ENCODE results near the gene CCNE1. TPM values are rescaled to one million over a fixed set of nuclear protein-coding genes. Genes with fewer than 3 reads are reported as not detected.

Gene CCNE1
- total RNA-seq, 2 experiments from 2014 or later = 29.3 to 29.7 TPM

- intact Hi-C loops (cut with micrococcal nuclease) = no loop called here
- H3K27me3 Mint-ChIP-seq = peaks cover 2% of the 10 kb centered on the region
- no peak for DNase-seq
- H3K4me3 Mint-ChIP-seq = no peak overlapping the region
- H3K9me3 Mint-ChIP-seq = no peaks in the 10 kb centered on the region
- CTCF ChIA-PET = no interaction called here
- H3K36me3 Mint-ChIP-seq = no peaks in the 10 kb centered on the region
- H3K27ac Mint-ChIP-seq = no peak overlapping the region
- no peaks in the 10 kb centered on the region for H3K4me1 Mint-ChIP-seq (ENCODE audit: low read depth)
- POLR2A ChIA-PET = no interaction called here
Observed at GRCh38 chr19:29774126-29774525, 37.7 kb upstream of the CCNE1 start.

GRCh38 chr19:29777781-29778309 lies 33.9 kb upstream of the CCNE1 start:
- DNase-seq = no peak
- peaks cover 5% of the 10 kb centered on the region for H3K27me3 Mint-ChIP-seq
- ChIA-PET CTCF (interaction anchor here (2.0 kb wide), 1 partner anchor 18 kb away, joined by 7 read pairs; no protein-coding TSS in a partner anchor), POLR2A (no interaction called here)
- H3K4me3 Mint-ChIP-seq = no peak overlapping the region
- no peaks in the 10 kb centered on the region for H3K9me3 Mint-ChIP-seq
- intact Hi-C loops (cut with micrococcal nuclease) = no loop called here
- no peak overlapping the region for H3K27ac Mint-ChIP-seq
- no peaks in the 10 kb centered on the region for H3K36me3 Mint-ChIP-seq
- no peaks in the 10 kb centered on the region for H3K4me1 Mint-ChIP-seq (ENCODE audit: low read depth)

DNA sequence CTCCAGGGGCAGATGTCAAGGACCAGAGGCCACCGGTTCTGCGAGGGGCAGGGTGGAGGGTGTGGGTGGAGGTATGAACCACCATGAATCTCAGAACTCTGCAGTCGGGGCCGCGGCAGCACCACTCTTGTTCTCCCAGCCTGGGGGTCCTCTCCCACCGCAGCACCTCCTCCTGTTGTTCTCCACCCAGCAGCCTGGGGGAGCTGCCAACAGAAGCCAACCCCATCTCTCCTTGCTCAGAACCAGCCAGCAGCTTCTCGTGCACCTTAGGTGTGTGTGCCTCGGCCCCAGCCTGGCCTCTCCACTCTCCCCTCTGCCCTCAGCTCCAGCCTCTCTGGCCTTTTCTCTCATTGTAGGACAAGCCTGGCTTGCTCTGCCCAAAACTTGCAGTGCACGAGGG lies 31.9 kb upstream of the CCNE1 start:
- Mint-ChIP-seq H3K36me3 (no peaks in the 10 kb centered on the region), H3K4me3 (no peak overlapping the region), H3K4me1 (ENCODE audit: low read depth) (no peaks in the 10 kb centered on the region), H3K9me3 (no peaks in the 10 kb centered on the region), H3K27me3 (peaks cover 3% of the 10 kb centered on the region), H3K27ac (no peak overlapping the region)
- DNase-seq = no peak
- POLR2A ChIA-PET = no interaction called here
- intact Hi-C loops (cut with micrococcal nuclease) = no loop called here
- CTCF ChIA-PET = interaction anchor here (0.6 to 2.0 kb wide), 3 partner anchors 12 to 93 kb away, joined by 3 to 7 read pairs (median 4); no protein-coding TSS in a partner anchor

DNA sequence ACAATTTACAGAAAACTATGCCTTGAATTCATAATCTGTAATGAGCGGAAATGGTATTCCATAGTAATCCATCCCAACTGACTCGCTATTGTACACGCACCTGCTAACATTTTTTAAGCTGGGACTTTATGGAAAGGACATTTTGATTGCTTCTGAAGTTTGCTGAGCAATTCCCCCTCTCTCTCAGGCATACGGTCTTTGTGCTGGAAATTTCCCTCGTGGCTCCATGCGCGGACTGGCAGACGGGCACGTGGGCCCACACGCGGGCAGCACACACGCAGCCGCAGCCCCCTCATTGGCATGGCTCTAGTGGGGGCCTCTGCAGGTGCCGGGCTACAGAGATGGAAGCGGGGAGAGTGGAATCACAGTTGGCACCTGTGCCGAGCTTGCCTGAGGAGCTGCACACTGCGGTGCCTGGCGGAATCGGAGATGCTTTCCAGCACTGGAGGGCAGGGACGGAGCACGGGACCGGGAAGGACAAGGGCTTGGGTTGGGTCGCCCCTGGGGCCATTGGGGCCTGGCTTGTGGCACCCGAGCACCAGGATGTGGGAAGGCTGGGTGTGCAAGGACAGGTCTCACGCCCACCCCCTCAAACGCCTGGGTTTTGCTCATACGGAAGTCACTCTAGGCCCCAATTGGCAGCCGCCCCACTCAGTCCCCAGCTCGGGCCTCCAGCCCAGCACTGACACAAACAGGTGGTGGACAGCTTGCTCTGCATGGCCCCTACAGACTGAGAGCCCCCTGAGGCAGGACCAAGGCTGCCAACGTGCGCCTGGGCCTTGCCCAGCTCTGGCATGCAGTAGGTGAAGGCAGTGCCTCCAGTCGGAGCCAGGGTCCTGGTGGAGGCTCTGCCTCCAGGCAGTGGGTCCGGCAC lies 30.2 kb upstream of the CCNE1 start:
- ChIA-PET CTCF (no interaction called here), POLR2A (no interaction called here)
- Mint-ChIP-seq H3K4me1 (ENCODE audit: low read depth) (no peaks in the 10 kb centered on the region), H3K4me3 (no peak overlapping the region), H3K27ac (no peak overlapping the region), H3K9me3 (no peaks in the 10 kb centered on the region), H3K27me3 (peaks cover 3% of the 10 kb centered on the region), H3K36me3 (no peaks in the 10 kb centered on the region)
- no peak for DNase-seq
- intact Hi-C loops (cut with micrococcal nuclease) = no loop called here

- no peak for DNase-seq
- H3K4me1 Mint-ChIP-seq (ENCODE audit: low read depth) = no peaks in the 10 kb centered on the region
- H3K27ac Mint-ChIP-seq = no peak overlapping the region
- intact Hi-C loops (cut with micrococcal nuclease) = no loop called here
- H3K36me3 Mint-ChIP-seq = no peaks in the 10 kb centered on the region
- ChIA-PET POLR2A (no interaction called here), CTCF (no interaction called here)
- peaks cover 3% of the 10 kb centered on the region for H3K27me3 Mint-ChIP-seq
- H3K9me3 Mint-ChIP-seq = no peaks in the 10 kb centered on the region
- no peak overlapping the region for H3K4me3 Mint-ChIP-seq
Observed at GRCh38 chr19:29782260-29782580, 29.6 kb upstream of the CCNE1 start.

- no peak overlapping the region for H3K27ac Mint-ChIP-seq
- CTCF ChIA-PET = no interaction called here
- intact Hi-C loops (cut with micrococcal nuclease) = no loop called here
- no peaks in the 10 kb centered on the region for H3K4me1 Mint-ChIP-seq (ENCODE audit: low read depth)
- H3K36me3 Mint-ChIP-seq = no peaks in the 10 kb centered on the region
- POLR2A ChIA-PET = no interaction called here
- H3K27me3 Mint-ChIP-seq = peaks cover 3% of the 10 kb centered on the region
- H3K4me3 Mint-ChIP-seq = no peak overlapping the region
- DNase-seq = no peak
- no peaks in the 10 kb centered on the region for H3K9me3 Mint-ChIP-seq
Observed at GRCh38 chr19:29783627-29784190, 28.1 kb upstream of the CCNE1 start.

DNA sequence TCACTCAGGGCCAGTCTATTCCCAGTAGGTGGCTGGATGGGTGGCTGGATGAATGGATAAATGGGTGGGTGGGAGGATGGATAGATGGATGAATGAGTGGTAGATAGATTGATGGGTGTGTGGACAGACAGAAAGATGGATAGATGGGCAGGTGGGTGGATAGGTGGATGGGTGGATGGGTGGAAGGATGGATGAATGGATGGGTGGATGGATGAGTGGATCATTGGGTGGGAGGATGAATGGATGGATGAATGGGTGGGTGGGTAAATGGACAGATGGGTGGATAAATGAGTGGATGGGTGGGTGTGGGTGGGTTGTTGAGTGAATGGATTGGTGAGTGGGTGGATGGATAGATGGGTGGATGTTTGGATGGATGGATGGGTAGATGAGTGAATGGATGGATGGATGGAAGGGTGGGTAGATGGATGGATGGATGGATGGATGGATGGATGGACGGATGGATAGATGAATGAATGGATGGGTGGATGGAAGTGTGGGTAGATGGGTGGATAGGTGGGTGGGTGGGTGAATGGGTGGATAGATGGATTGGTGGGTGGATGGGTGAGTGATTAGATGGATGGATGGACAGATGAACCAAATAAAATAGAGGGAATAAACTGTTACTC lies 27.1 kb upstream of the CCNE1 start:
- ChIA-PET CTCF (interaction anchor here (1.4 to 2.5 kb wide), 2 partner anchors 55 to 90 kb away, joined by 3 to 17 read pairs; no protein-coding TSS in a partner anchor), POLR2A (interaction anchor here (0.5 kb wide), 1 partner anchor 88 kb away, joined by 4 read pairs; no protein-coding TSS in a partner anchor)
- no peaks in the 10 kb centered on the region for H3K9me3 Mint-ChIP-seq
- no peaks in the 10 kb centered on the region for H3K4me1 Mint-ChIP-seq (ENCODE audit: low read depth)
- peaks cover 3% of the 10 kb centered on the region for H3K27me3 Mint-ChIP-seq
- H3K27ac Mint-ChIP-seq = no peak overlapping the region
- H3K36me3 Mint-ChIP-seq = no peaks in the 10 kb centered on the region
- H3K4me3 Mint-ChIP-seq = no peak overlapping the region
- no peak for DNase-seq
- intact Hi-C loops (cut with micrococcal nuclease) = no loop called here

DNA sequence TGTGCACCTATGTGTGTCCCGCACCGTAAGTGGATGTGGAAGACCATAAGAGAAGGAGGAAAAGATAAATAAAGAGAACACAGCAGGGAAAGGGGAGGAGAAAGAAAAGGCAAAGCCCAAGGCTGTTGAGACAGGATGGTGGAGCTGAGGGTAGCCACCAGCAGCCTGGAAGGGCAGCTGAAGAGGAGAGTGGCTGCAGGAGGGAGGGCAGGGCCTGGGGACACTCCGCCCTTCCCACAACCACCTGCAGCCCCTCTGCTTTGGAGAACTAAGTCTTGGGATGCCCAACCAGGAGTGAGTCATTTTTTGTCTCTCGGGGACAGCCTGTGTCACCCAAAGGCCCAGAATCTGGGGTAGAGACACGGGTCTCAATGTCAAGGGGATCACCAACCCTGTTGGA lies 26.4 kb upstream of the CCNE1 start:
- no peak overlapping the region for H3K4me3 Mint-ChIP-seq
- ChIA-PET CTCF (interaction anchor here (0.6 to 2.5 kb wide), 7 partner anchors 11 to 89 kb away, joined by 3 to 17 read pairs (median 3); no protein-coding TSS in a partner anchor), POLR2A (no interaction called here)
- H3K4me1 Mint-ChIP-seq (ENCODE audit: low read depth) = no peaks in the 10 kb centered on the region
- no peaks in the 10 kb centered on the region for H3K36me3 Mint-ChIP-seq
- no peaks in the 10 kb centered on the region for H3K9me3 Mint-ChIP-seq
- no peak overlapping the region for H3K27ac Mint-ChIP-seq
- no peak for DNase-seq
- peaks cover under 1% of the 10 kb centered on the region for H3K27me3 Mint-ChIP-seq
- intact Hi-C loops (cut with micrococcal nuclease) = no loop called here

DNA sequence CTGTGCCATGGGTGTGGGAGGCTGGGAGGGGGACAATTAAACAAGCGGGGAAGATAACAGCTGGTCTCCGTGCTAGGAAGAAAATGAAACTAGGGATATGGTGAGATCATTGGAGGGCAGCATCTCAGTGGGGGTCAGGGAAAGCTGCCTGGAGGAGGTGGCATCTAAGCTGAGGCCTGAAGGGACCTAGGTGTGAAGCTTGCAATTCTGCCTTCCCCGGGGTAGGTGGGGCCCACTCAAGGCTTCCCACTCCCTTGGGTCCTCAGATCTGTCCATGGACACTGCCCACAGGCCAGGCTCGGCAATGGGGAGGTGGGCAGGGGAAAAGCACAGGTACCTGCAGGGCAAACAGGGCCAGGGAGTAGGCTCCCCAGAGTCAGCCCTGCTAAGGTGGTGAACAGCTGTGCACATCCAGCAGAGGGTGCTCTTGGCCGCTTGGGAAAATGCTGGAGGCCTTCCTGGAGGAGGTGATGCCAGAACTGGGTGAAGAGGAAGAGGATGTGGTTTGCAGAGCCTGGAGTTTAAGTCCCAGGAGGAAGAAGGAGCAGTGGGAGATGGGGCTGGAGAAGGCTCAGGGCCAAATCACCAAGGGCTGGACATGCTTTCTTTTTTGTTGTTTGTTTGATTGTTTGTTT lies 25.7 kb upstream of the CCNE1 start:
- no peaks in the 10 kb centered on the region for H3K27me3 Mint-ChIP-seq
- no peaks in the 10 kb centered on the region for H3K36me3 Mint-ChIP-seq
- CTCF ChIA-PET = interaction anchor here (0.6 to 2.5 kb wide), 7 partner anchors 10 to 88 kb away, joined by 3 to 17 read pairs (median 3); no protein-coding TSS in a partner anchor
- H3K9me3 Mint-ChIP-seq = no peaks in the 10 kb centered on the region
- no peak overlapping the region for H3K4me3 Mint-ChIP-seq
- H3K4me1 Mint-ChIP-seq (ENCODE audit: low read depth) = no peaks in the 10 kb centered on the region
- intact Hi-C loops (cut with micrococcal nuclease) = no loop called here
- POLR2A ChIA-PET = no interaction called here
- DNase-seq = peak; percentile 42
- H3K27ac Mint-ChIP-seq = no peak overlapping the region

GRCh38 chr19:29787281-29787680 lies 24.5 kb upstream of the CCNE1 start:
- Mint-ChIP-seq H3K4me3 (no peak overlapping the region), H3K27me3 (no peaks in the 10 kb centered on the region), H3K4me1 (ENCODE audit: low read depth) (no peaks in the 10 kb centered on the region), H3K27ac (no peak overlapping the region), H3K36me3 (no peaks in the 10 kb centered on the region), H3K9me3 (no peaks in the 10 kb centered on the region)
- DNase-seq = no peak
- ChIA-PET CTCF (interaction anchor here (2.5 kb wide), 1 partner anchor 87 kb away, joined by 17 read pairs; no protein-coding TSS in a partner anchor), POLR2A (no interaction called here)
- intact Hi-C loops (cut with micrococcal nuclease) = no loop called here

DNA sequence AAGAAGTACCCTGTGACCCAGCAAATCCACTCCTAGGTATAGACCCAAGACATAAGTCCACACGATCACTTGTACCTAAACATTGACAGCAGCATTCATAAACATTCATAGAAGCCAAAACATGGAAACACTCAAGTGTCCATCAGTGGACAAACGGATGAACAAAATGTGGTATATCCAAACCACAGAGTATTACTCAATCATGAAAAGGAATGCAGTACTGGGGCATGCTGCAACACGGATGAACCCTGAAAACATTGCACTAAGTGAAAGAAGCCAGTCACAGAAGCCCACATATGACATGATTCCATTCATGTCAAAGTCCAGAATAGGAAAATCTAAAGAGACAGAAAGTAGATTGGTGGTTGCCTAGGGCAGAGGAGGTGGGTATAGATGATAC lies 22.8 kb upstream of the CCNE1 start:
- H3K36me3 Mint-ChIP-seq = no peaks in the 10 kb centered on the region
- ChIA-PET CTCF (no interaction called here), POLR2A (no interaction called here)
- no peaks in the 10 kb centered on the region for H3K27me3 Mint-ChIP-seq
- no peaks in the 10 kb centered on the region for H3K4me1 Mint-ChIP-seq (ENCODE audit: low read depth)
- no peak overlapping the region for H3K4me3 Mint-ChIP-seq
- H3K27ac Mint-ChIP-seq = no peak overlapping the region
- no peaks in the 10 kb centered on the region for H3K9me3 Mint-ChIP-seq
- no peak for DNase-seq
- intact Hi-C loops (cut with micrococcal nuclease) = no loop called here

DNA sequence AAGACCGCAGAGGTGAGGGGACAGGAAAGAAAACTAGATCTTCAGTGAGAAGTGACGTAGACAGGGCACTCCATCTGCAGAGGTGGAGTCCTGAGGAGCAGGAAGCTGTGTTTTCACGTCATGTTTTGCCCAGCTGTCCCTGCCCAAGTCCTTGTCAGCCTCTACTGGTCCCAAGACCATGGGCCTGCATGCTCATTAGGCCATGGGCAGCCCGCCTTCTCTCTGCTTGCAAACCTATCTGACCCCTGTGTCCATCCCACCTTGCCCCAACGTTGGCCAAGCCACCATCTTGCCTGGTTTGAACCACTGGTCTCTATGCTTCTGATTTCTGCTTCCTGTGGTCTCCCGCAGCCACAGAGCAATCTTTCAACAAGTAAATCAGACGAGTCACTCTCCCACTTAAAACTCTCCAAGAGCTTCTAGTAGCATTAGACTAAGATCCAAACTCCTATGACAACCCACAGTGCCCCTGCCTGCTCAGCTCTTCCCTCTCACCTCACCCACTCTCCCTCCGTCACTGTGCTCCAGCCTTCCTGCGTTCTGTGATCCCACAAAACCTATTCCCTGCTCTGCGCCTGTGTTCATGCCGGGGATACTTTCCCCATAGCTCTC lies 18.6 kb upstream of the CCNE1 start:
- no peaks in the 10 kb centered on the region for H3K36me3 Mint-ChIP-seq
- intact Hi-C loops (cut with micrococcal nuclease) = no loop called here
- H3K4me3 Mint-ChIP-seq = no peak overlapping the region
- no peak overlapping the region for H3K27ac Mint-ChIP-seq
- H3K4me1 Mint-ChIP-seq (ENCODE audit: low read depth) = no peaks in the 10 kb centered on the region
- POLR2A ChIA-PET = no interaction called here
- CTCF ChIA-PET = no interaction called here
- H3K27me3 Mint-ChIP-seq = no peaks in the 10 kb centered on the region
- DNase-seq = peak; percentile 15
- no peaks in the 10 kb centered on the region for H3K9me3 Mint-ChIP-seq

Measured in activated CD4-positive, alpha-beta memory T cell treated with anti-CD3 and anti-CD28 coated beads for 36 hours (primary cell).